ENCODE measurements around the gene FNDC11.

DNA sequence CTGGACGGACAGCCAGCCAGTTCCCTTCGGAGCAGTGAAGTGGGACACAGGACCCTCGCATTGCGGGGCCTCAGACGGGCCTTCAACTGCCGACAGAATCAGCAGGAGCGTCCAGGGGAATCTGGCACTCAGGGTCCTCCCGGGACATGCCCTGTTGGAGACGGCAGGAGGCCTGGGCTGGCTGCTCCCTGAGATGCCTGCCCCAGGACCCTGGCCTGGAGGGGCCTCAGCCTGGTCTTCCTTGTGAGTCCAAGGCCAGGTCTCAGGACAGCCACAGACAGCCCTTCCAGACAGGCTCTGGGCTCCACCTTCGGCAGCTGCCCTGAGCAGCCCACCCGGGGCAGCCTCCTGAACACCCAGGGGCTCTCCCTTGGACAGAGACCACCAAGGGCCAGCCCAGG is 34.7 kb downstream of the FNDC11 start:
- TF ChIP-seq, protein P1, sequence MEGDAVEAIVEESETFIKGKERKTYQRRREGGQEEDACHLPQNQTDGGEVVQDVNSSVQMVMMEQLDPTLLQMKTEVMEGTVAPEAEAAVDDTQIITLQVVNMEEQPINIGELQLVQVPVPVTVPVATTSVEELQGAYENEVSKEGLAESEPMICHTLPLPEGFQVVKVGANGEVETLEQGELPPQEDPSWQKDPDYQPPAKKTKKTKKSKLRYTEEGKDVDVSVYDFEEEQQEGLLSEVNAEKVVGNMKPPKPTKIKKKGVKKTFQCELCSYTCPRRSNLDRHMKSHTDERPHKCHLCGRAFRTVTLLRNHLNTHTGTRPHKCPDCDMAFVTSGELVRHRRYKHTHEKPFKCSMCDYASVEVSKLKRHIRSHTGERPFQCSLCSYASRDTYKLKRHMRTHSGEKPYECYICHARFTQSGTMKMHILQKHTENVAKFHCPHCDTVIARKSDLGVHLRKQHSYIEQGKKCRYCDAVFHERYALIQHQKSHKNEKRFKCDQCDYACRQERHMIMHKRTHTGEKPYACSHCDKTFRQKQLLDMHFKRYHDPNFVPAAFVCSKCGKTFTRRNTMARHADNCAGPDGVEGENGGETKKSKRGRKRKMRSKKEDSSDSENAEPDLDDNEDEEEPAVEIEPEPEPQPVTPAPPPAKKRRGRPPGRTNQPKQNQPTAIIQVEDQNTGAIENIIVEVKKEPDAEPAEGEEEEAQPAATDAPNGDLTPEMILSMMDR (IDR thresholded peaks at IDR 0.05; ENCODE audit: extremely low read depth in 1 of 2, insufficient read depth in 1 of 2, low read depth in 1 of 2, low read length in 2 of 2) = no peak
- TF ChIP-seq EZH2 (IDR thresholded peaks at IDR 0.05; ENCODE audit: borderline replicate concordance, low read depth, low read length, severe bottlenecking) (no peak), POLR2A (IDR thresholded peaks at IDR 0.05; ENCODE audit: low read depth, low read length) (no peak), POLR2AphosphoS5 (IDR thresholded peaks at IDR 0.05; ENCODE audit: insufficient read depth, low read depth, low read length) (no peak)

Measured in endothelial cell of umbilical vein (primary cell).